Endodermal cell (in vitro differentiated cells): ENCODE measurements around the gene ENTPD1. TPM values are rescaled to one million over a fixed set of nuclear protein-coding genes. Genes with fewer than 3 reads are reported as not detected.

Experiments used
- DNase-seq: peaks from one replicate; pipeline ENCODE4 v3.0.0-alpha.2; 2017
- H3K27ac ChIP-seq: 2 replicates; pipeline ENCODE4 v1.5.1; 2013; ENCODE audit warnings: mild to moderate bottlenecking, low read depth, low read length, moderate library complexity
- H3K27me3 ChIP-seq: 2 replicates; pipeline ENCODE4 v1.6.1; 2013; ENCODE audit warnings: mild to moderate bottlenecking, low read length, moderate library complexity; ENCODE audit not compliant: insufficient read depth, control insufficient read depth, poor library complexity, severe bottlenecking
- H3K36me3 ChIP-seq: 2 replicates; pipeline ENCODE4 v1.7.0; 2013; ENCODE audit warnings: mild to moderate bottlenecking, low read length, moderate library complexity; ENCODE audit not compliant: control insufficient read depth, insufficient read depth
- H3K4me1 ChIP-seq: one replicate; pipeline ENCODE4 v1.7.0; 2013; ENCODE audit warnings: low read length; ENCODE audit not compliant: control insufficient read depth, insufficient read depth
- H3K4me3 ChIP-seq: 2 replicates; pipeline ENCODE4 v1.5.1; 2013; ENCODE audit warnings: mild to moderate bottlenecking, low read length, moderate library complexity
- H3K9ac ChIP-seq: 2 replicates; pipeline ENCODE4 v1.6.1; 2013; ENCODE audit warnings: mild to moderate bottlenecking, low read length, moderate library complexity; ENCODE audit not compliant: poor library complexity, severe bottlenecking; ENCODE audit errors: extremely low read depth
- H3K9me3 ChIP-seq: 2 replicates; pipeline ENCODE4 v1.6.1; 2013; ENCODE audit warnings: mild to moderate bottlenecking, low read length, moderate library complexity; ENCODE audit not compliant: control insufficient read depth
- H3K27ac Mint-ChIP-seq: 2 replicates; pipeline ENCODE4 v1.8.0; 2020; ENCODE audit warnings: mixed read lengths
- H3K27me3 Mint-ChIP-seq: 2 replicates; pipeline ENCODE4 v1.8.0; 2021; ENCODE audit warnings: mild to moderate bottlenecking, mixed read lengths; ENCODE audit not compliant: insufficient read depth
- H3K36me3 Mint-ChIP-seq: 2 replicates; pipeline ENCODE4 v1.8.0; 2020; ENCODE audit warnings: low read depth, mixed read lengths
- H3K4me1 Mint-ChIP-seq: 2 replicates; pipeline ENCODE4 v1.8.0; 2020; ENCODE audit warnings: mixed read lengths
- H3K4me3 Mint-ChIP-seq: 2 replicates; pipeline ENCODE4 v1.8.0; 2020; ENCODE audit warnings: mild to moderate bottlenecking, moderate library complexity, mixed read lengths
- H3K9me3 Mint-ChIP-seq: 2 replicates; pipeline ENCODE4 v1.8.0; 2020; ENCODE audit warnings: mild to moderate bottlenecking, mixed read lengths
- CTCF ChIP-seq: fragments of 200-600 bp; sonication (generic); conservative IDR thresholded peaks from 2 replicates; pipeline ENCODE4 v1.5.0; 2021; ENCODE audit warnings: antibody characterized with exemption, mild to moderate bottlenecking
- WGBS, 2 experiments: methylation state at CpG; one replicate each; pipeline versions ENCODE4 v1.1.5 to v1.1.7; 2013; ENCODE audit warnings: missing lambda C conversion rate in 2 of 2, mixed read lengths in 1 of 2; ENCODE audit not compliant: insufficient coverage in 1 of 2, insufficient read length in 1 of 2; 5-methylcytosine and 5-hydroxymethylcytosine counted together
- total RNA-seq, 2 donors: library from RNA; stranded (reverse); fragmentation: NEBNext Ultra II Directional in 1 of 2; extraction: Animal tissue kit (Norgen Biotek cat#: 25700) in 1 of 2; gene quantifications; 2 replicates in 1 of 2; 3 replicates in 1 of 2; pipeline ENCODE4 v1.2.1, GENCODE V29; 2021

Gene ENTPD1
- total RNA-seq, 2 donors from 2014 or later: 3.9 TPM

- peaks cover 2% of the 10 kb centered on the region for H3K4me1 ChIP-seq
- peaks cover 17% of the 10 kb centered on the region for H3K27me3 Mint-ChIP-seq
- TF ChIP-seq CTCF: no peak
- H3K27ac Mint-ChIP-seq: no peak overlapping the region
- no peak for DNase-seq
- H3K27ac ChIP-seq: no peak overlapping the region
- no peak overlapping the region for H3K4me3 Mint-ChIP-seq
- H3K27me3 ChIP-seq: no peaks in the 10 kb centered on the region
- H3K9me3 Mint-ChIP-seq: peaks cover 57% of the 10 kb centered on the region
- H3K36me3 ChIP-seq: no peaks in the 10 kb centered on the region
- no peak overlapping the region for H3K9ac ChIP-seq
- H3K9me3 ChIP-seq: peaks cover 65% of the 10 kb centered on the region
- WGBS, 2 experiments: 94 to 100% methylated on average over 7 to 55 of the region's 64 CpGs
- H3K4me3 ChIP-seq: no peak overlapping the region
- peaks cover 9% of the 10 kb centered on the region for H3K4me1 Mint-ChIP-seq
- peaks cover 18% of the 10 kb centered on the region for H3K36me3 Mint-ChIP-seq
Observed at GRCh38 chr10:95809370-95810197, 53.6 kb downstream of the ENTPD1 start.

DNA sequence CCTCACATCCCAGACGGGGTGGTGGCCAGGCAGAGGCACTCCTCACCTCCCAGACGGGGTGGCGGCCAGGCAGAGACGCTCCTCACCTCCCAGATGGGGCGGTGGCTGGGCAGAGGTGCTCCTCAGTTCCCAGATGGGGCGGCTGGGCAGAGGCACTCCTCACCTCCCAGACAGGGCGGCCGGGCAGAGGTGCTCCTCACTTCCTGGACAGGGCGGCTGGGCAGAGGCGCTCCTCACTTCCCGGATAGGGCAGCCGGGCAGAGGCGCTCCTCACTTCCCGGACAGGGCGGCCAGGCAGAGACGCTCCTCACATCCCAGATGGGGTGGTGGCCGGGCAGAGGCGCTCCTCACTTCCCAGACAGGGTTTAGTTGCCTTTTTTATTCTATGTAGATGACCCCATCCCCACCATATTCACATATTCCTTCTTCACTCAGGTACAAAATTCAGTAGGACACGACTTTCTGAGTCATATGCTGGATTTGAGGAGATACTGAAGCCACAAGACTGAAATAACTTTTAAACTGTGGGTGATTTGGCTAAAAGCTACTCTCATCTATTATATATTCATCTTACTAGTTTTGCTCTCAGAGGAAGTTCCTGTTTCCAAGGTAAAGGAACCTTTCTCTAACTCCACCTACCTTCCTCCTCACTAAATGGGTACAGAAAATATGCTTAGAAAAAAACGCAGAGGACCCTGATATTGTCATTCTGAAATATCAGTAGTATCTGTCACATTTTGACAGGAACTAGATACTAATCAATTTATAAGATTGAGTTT lies 54.4 kb downstream of the ENTPD1 start:
- no peak for DNase-seq
- no peak overlapping the region for H3K27ac ChIP-seq
- H3K36me3 ChIP-seq: no peaks in the 10 kb centered on the region
- H3K27me3 ChIP-seq: no peaks in the 10 kb centered on the region
- WGBS, 2 experiments: 86 to 94% methylated on average over 1 to 20 of the region's 20 CpGs
- H3K9me3 ChIP-seq: peaks cover 69% of the 10 kb centered on the region
- peaks cover 8% of the 10 kb centered on the region for H3K4me1 ChIP-seq
- no peak for TF ChIP-seq CTCF
- H3K27me3 Mint-ChIP-seq: peaks cover 14% of the 10 kb centered on the region
- peak overlapping the region; percentile 75 for H3K4me3 ChIP-seq
- H3K4me3 Mint-ChIP-seq: no peak overlapping the region
- H3K9ac ChIP-seq: no peak overlapping the region
- no peak overlapping the region for H3K27ac Mint-ChIP-seq
- H3K4me1 Mint-ChIP-seq: peaks cover 15% of the 10 kb centered on the region
- H3K9me3 Mint-ChIP-seq: peaks cover 54% of the 10 kb centered on the region
- peaks cover 18% of the 10 kb centered on the region for H3K36me3 Mint-ChIP-seq

GRCh38 chr10:95813054-95813685 lies 57.2 kb downstream of the ENTPD1 start:
- Histone ChIP-seq H3K9me3 (peaks cover 78% of the 10 kb centered on the region), H3K4me1 (peaks cover 13% of the 10 kb centered on the region), H3K27me3 (no peaks in the 10 kb centered on the region), H3K4me3 (no peak overlapping the region), H3K9ac (no peak overlapping the region), H3K36me3 (no peaks in the 10 kb centered on the region), H3K27ac (no peak overlapping the region)
- peaks cover 51% of the 10 kb centered on the region for H3K9me3 Mint-ChIP-seq
- peaks cover 14% of the 10 kb centered on the region for H3K36me3 Mint-ChIP-seq
- peaks cover 2% of the 10 kb centered on the region for H3K27me3 Mint-ChIP-seq
- no peak overlapping the region for H3K4me3 Mint-ChIP-seq
- no peak for TF ChIP-seq CTCF
- 95% methylated on average over 3 of the region's 3 CpGs; no CpG with 5 or more reads in 1 of the 2 experiments for WGBS, 2 experiments
- DNase-seq: no peak
- H3K4me1 Mint-ChIP-seq: peaks cover 17% of the 10 kb centered on the region
- no peak overlapping the region for H3K27ac Mint-ChIP-seq
